SIG-M5 (cell line): Measurements from ENCODE around the gene MBD3L2.
"Not testable (repeated sequence)": the region's sequence is repeated elsewhere in the genome, so short reads cannot be mapped to it uniquely, and the experiment has no call there.

Source experiments
- DNase-seq: peaks from one replicate; lab custom pipeline; 2025; lab: John Stamatoyannopoulos, UW

Gene MBD3L2

GRCh38 chr19:7063339-7063738 lies 14.2 kb downstream of the MBD3L2 start:
- no peak for DNase-seq

GRCh38 chr19:7063764-7064418 lies 14.8 kb downstream of the MBD3L2 start:
- no peak for DNase-seq

GRCh38 chr19:7067122-7067521 lies 18.0 kb downstream of the MBD3L2 start:
- DNase-seq = not testable (repeated sequence)

DNA sequence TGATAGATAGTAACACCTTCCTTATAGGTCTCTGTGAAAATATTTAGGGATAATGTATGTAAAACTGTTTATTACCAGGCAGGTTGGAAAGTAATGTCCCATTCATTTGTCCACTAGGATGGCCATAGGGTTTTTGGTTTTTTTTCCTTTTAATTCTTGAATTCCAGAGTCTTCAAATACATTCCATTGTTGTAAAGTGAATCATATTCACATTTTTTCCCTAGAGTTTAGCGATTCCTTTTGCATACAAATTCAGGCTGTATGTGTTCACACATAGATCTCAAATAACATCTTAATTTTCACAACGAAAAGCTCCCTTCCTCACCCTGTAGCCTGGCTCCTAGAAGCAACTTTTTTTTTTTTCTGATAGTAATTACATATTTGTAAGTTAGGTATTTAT lies 18.6 kb downstream of the MBD3L2 start:
- DNase-seq = no peak

DNA sequence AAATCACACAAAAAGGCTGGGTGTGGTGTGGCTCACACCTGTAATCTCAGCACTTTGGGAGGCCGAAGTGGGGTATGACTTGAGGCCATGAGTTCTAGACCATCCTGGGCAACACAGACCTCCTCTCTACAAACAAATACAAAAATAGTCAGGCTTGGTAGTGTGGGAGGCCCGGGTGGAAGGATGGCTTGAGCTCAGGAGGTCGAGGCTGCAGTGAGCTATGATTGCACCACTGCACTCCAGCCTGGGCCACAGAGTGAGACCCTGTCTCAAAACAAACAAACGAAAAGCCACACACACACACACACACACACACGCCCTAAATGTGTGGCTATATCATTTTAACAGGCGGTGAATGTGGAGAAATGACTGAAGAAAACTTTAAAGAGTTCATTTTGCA lies 19.5 kb downstream of the MBD3L2 start:
- no peak for DNase-seq

GRCh38 chr19:7069042-7069903 lies 20.2 kb downstream of the MBD3L2 start, which contains the start of gene ZNF557:
Gene ZNF557 (plus strand): TSS chr19:7069703. CDS start chr19:7075075, 5,372 bp downstream.
- DNase-seq = peak; percentile 50

DNA sequence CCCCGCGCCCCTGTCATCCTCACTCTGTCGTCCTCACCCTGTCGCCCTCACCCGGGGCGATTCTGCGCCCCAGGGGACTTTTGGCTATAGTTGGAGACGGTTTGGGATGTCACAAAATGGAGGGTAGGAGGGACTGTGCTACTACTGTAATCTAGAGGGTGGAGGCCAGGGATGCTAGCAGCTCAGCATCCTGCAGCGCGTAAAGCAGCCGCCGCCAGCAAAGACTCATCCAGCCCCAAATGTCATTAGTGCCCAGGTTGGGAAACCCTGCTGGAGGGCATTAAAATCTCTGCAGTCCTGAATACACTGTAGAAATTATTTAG lies 20.7 kb downstream of the MBD3L2 start:
- DNase-seq = no peak

GRCh38 chr19:7072541-7072940 lies 23.4 kb downstream of the MBD3L2 start:
- no peak for DNase-seq

GRCh38 chr19:7074705-7075282 lies 25.7 kb downstream of the MBD3L2 start:
- DNase-seq = no peak

- no peak for DNase-seq
Observed at GRCh38 chr19:7076151-7076550, 27.0 kb downstream of the MBD3L2 start.

- DNase-seq = no peak
Observed at GRCh38 chr19:7078008-7078407, 28.9 kb downstream of the MBD3L2 start.

- DNase-seq = no peak
Observed at GRCh38 chr19:7083076-7083956, 34.2 kb downstream of the MBD3L2 start.

DNA sequence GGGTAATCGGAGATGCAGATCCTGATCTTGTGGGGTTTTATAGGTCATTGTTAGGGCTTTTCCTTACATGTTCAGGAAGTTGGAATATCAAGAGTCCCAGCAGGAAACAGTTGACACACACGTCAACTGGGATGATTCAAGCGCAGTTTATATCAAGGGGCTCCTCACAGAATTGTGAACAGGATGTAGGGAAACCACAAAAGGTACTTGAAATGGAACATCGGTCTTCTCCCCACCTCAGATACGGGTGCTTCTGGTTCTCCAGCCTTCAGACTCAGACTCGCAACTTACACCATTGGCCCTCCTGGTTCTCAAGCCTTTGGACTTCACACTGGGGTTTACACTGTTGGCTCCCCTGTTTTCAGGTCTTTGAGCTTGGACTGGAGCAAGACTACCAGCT lies 39.9 kb downstream of the MBD3L2 start:
- DNase-seq = no peak

DNA sequence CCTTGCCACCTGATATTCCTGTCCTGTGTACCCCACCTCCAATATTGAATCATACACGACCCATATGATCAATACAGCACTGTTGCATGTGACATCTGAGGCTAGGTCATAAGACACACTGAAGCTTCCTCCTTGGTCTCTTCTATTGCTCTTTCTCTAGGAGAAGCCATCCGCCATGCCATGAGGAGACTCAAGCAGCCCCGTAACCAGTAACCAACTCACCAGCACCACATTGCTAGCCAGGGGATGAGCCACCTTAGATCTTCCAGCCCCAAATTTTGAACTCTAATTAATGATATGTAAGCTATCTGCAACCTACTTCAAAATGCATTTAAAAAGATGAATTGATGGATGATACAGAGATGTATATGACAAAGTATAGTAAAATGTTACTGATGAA lies 49.0 kb downstream of the MBD3L2 start:
- DNase-seq = no peak

DNA sequence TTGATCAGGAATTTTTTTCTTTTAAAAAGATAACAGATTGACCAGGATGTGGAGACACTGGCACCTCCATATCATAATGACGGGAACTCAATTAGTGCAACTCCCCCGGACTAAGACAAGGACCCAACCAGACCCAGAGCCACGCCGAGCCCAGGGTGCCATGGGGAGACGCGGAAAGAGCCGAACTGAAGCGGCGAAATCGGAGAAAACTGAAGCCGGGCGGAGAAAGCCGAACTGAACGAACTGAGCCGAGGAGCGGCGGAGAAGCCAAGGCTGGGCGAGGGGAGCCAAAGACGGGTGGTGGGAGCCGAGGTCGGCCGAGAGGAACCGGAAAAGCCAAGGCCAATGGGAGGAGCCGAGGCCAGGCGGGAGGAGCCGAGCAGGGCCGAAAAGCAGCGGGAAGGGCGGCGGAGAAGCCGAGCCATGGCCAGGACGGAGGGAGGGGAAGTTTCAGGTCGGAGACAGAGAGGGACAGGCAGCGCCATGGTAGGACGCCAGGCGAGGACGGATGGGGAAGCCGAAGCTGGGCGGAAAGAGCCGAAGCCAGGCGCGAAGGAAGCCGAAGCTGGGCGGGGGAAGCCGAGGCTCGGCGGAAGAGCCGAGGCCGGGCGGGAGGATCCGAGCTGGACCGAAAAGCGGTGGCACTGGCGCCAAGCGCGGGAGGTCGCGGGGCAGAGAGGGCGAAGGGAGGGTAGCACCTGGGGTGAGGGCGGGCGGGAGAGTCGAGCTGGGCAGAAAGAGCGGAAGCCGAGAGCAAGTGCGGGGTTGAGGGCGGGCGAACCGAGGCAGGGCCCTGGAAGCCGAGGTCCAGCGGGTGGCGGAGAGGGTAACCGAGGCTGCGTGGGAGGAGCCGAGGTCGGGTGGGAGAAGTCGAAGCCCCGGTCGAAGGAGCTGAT lies 49.8 kb downstream of the MBD3L2 start:
- peak; percentile 38 for DNase-seq

- DNase-seq = no peak
Observed at GRCh38 chr19:7099597-7099921, 50.4 kb downstream of the MBD3L2 start.
